ENCODE results near the gene EPC2.
"Not testable (repeated sequence)": the region's sequence is repeated elsewhere in the genome, so short reads cannot be mapped to it uniquely, and the experiment has no call there.

The EPC2 gene

GRCh38 chr2:148667113-148667836 is 22.7 kb downstream of the EPC2 start:
- no peak for DNase-seq (ENCODE audit: insufficient read length, low spot score)
- no peak for FAIRE-seq

GRCh38 chr2:148670773-148671172 is 26.2 kb downstream of the EPC2 start:
- FAIRE-seq (peak; percentile 45), DNase-seq (ENCODE audit: insufficient read length, low spot score) (no peak)

- DNase-seq (ENCODE audit: insufficient read length, low spot score) = peak; percentile 16
- FAIRE-seq = peak; percentile 78
These were observed 29.8 kb downstream of the EPC2 start for GRCh38 chr2:148674063-148675020.

- no peak for FAIRE-seq
These were observed 31.2 kb downstream of the EPC2 start for GRCh38 chr2:148675708-148676107.

GRCh38 chr2:148678302-148679179 is 34.0 kb downstream of the EPC2 start:
- not testable (repeated sequence) for FAIRE-seq; DNase-seq (ENCODE audit: insufficient read length, low spot score)

More at GRCh38 chr2:148675708-148676107, 31.2 kb downstream of the EPC2 start:
- DNase-seq (ENCODE audit: insufficient read length, low spot score) = no peak

- no peak for DNase-seq (ENCODE audit: insufficient read length, low spot score)
- FAIRE-seq = no peak
These were observed 35.9 kb downstream of the EPC2 start for GRCh38 chr2:148680462-148680861.

GRCh38 chr2:148681443-148681842 is 36.9 kb downstream of the EPC2 start:
- FAIRE-seq (no peak), DNase-seq (ENCODE audit: insufficient read length, low spot score) (no peak)

GRCh38 chr2:148681862-148682261 is 37.3 kb downstream of the EPC2 start:
- FAIRE-seq; DNase-seq (ENCODE audit: insufficient read length, low spot score): not testable (repeated sequence)

GRCh38 chr2:148684507-148684906 is 40.0 kb downstream of the EPC2 start:
- DNase-seq (ENCODE audit: insufficient read length, low spot score) (no peak), FAIRE-seq (no peak)

GRCh38 chr2:148687543-148687942 is 43.0 kb downstream of the EPC2 start:
- FAIRE-seq (no peak), DNase-seq (ENCODE audit: insufficient read length, low spot score) (no peak)

- FAIRE-seq; DNase-seq (ENCODE audit: insufficient read length, low spot score): not testable (repeated sequence)
These were observed 43.5 kb downstream of the EPC2 start for GRCh38 chr2:148688011-148688410.

- no peak for FAIRE-seq
- DNase-seq (ENCODE audit: insufficient read length, low spot score) = no peak
These were observed 52.4 kb downstream of the EPC2 start for GRCh38 chr2:148696985-148697384.

GRCh38 chr2:148699830-148700229 is 55.3 kb downstream of the EPC2 start:
- DNase-seq (ENCODE audit: insufficient read length, low spot score) (no peak), FAIRE-seq (no peak)

- FAIRE-seq = peak; percentile 31
- DNase-seq (ENCODE audit: insufficient read length, low spot score) = no peak
These were observed 56.5 kb downstream of the EPC2 start for GRCh38 chr2:148701039-148701438.

GRCh38 chr2:148701877-148702276 is 57.3 kb downstream of the EPC2 start:
- no peak for FAIRE-seq
- DNase-seq (ENCODE audit: insufficient read length, low spot score) = no peak

- FAIRE-seq (peak; percentile 4), DNase-seq (ENCODE audit: insufficient read length, low spot score) (no peak)
These were observed 57.9 kb downstream of the EPC2 start for GRCh38 chr2:148702475-148702874.

- FAIRE-seq = no peak
- DNase-seq (ENCODE audit: insufficient read length, low spot score) = no peak
These were observed 59.7 kb downstream of the EPC2 start for GRCh38 chr2:148704247-148704646.

- DNase-seq (ENCODE audit: insufficient read length, low spot score) (no peak), FAIRE-seq (no peak)
These were observed 71.9 kb downstream of the EPC2 start for GRCh38 chr2:148716378-148716920.

GRCh38 chr2:148718039-148718438 is 73.5 kb downstream of the EPC2 start:
- no peak for DNase-seq (ENCODE audit: insufficient read length, low spot score)
- FAIRE-seq = no peak

GRCh38 chr2:148719195-148719749 is 74.7 kb downstream of the EPC2 start:
- no peak for DNase-seq (ENCODE audit: insufficient read length, low spot score)
- no peak for FAIRE-seq
